ENCODE measurements around the gene PAPSS2. TPM values are rescaled to one million over a fixed set of nuclear protein-coding genes. Genes with fewer than 3 reads are reported as not detected.

The PAPSS2 gene
- total and polyA plus RNA-seq, 5 donors from 2014 or later: 0.07 to 0.14 (median 0.08) TPM; not detected in 2

DNA sequence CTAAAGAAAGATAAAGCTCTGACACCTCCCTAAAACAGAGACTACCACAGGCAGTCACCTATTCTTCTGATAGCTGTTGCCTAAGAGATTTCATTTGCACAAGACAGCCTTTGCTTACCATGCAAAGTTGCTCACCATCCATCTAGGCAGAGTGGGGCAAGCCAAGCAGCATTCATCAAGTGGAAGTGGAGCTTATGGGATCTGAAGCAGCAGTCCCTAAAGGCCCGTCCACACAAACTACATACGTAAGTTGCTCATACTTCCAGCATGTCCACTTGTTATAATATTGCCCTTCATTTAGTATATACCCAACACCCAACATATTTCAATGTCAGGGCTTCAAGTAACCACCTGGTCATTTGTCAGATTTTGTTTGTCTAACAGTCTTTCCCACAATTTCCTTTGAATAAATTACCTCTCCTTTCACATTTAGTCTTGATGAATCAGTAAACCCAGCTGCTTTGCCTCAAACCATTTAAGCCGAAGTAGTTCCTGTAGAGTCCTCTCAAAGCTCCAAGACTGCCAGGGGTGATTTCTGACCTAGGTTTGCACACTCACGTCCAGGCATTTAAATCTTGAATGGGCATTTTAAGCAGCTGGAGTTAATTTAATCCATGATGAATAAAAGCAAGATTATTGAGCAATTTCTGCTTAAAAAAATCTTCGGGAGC is 90.5 kb downstream of the PAPSS2 start:
- DNase-seq: no peak
- Mint-ChIP-seq H3K27me3 (no peaks in the 10 kb centered on the region), H3K36me3 (peaks cover 8% of the 10 kb centered on the region), H3K9me3 (peaks cover 0 to 2% (median 0%) of the 10 kb centered on the region in 7 donors), H3K27ac (peak overlapping the region in 1 of 3 donors; percentile 27), H3K4me3 (no peak overlapping the region), H3K4me1 (peaks cover 0 to 6% (median 2%) of the 10 kb centered on the region in 4 donors)
- no peak for ATAC-seq (ENCODE audit: low read depth in 2 of 2)
- no peaks in the 10 kb centered on the region for H3K27me3 ChIP-seq (ENCODE audit: control insufficient read depth, insufficient read depth, low read length)
- no peak overlapping the region for H3K4me3 ChIP-seq (ENCODE audit: low read depth, low read length)
- no peaks in the 10 kb centered on the region for H3K9me3 ChIP-seq (ENCODE audit: control insufficient read depth in 2 of 2, low read length in 2 of 2)
- H3K4me1 ChIP-seq (ENCODE audit: control insufficient read depth, insufficient read depth, low read length, poor library complexity, severe bottlenecking): no peaks in the 10 kb centered on the region
- H3K27ac ChIP-seq (ENCODE audit: insufficient read depth, low read length, poor library complexity, severe bottlenecking): no peak overlapping the region
- peaks cover 12% of the 10 kb centered on the region for H3K36me3 ChIP-seq (ENCODE audit: control insufficient read depth, insufficient read depth, low read length)

DNA sequence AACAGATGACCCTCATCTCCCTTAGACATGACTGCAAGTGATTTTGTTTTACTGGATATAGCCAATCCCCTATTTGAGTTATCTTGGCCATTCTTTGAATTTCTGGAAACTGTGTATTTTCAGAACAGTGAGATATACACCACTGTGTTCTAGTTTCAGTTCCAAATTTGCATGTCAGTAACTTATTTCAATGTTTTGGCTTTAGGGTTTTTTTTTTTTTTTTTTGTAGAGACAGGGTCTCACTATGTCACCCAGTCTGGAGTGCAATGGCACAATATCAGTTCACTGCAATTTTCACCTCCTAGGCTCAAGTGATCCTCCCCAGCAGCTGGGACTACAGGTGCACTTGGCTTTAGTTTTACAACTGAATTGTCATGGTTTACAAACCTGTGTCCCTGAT is 91.1 kb downstream of the PAPSS2 start:
- H3K27ac ChIP-seq (ENCODE audit: insufficient read depth, low read length, poor library complexity, severe bottlenecking): no peak overlapping the region
- H3K36me3 ChIP-seq (ENCODE audit: control insufficient read depth, insufficient read depth, low read length): peaks cover 18% of the 10 kb centered on the region
- DNase-seq (no peak), ATAC-seq (ENCODE audit: low read depth in 2 of 2) (no peak)
- no peaks in the 10 kb centered on the region for H3K4me1 ChIP-seq (ENCODE audit: control insufficient read depth, insufficient read depth, low read length, poor library complexity, severe bottlenecking)
- peaks cover 0 to 2% (median 0%) of the 10 kb centered on the region in 7 donors for H3K9me3 Mint-ChIP-seq
- no peak overlapping the region for H3K4me3 ChIP-seq (ENCODE audit: low read depth, low read length)
- no peak overlapping the region for H3K4me3 Mint-ChIP-seq
- peaks cover 11% of the 10 kb centered on the region for H3K36me3 Mint-ChIP-seq
- no peaks in the 10 kb centered on the region for H3K9me3 ChIP-seq (ENCODE audit: control insufficient read depth in 2 of 2, low read length in 2 of 2)
- H3K27ac Mint-ChIP-seq: no peak overlapping the region
- no peaks in the 10 kb centered on the region for H3K27me3 ChIP-seq (ENCODE audit: control insufficient read depth, insufficient read depth, low read length)
- peaks cover 0 to 6% (median 2%) of the 10 kb centered on the region in 4 donors for H3K4me1 Mint-ChIP-seq
- H3K27me3 Mint-ChIP-seq: no peaks in the 10 kb centered on the region

DNA sequence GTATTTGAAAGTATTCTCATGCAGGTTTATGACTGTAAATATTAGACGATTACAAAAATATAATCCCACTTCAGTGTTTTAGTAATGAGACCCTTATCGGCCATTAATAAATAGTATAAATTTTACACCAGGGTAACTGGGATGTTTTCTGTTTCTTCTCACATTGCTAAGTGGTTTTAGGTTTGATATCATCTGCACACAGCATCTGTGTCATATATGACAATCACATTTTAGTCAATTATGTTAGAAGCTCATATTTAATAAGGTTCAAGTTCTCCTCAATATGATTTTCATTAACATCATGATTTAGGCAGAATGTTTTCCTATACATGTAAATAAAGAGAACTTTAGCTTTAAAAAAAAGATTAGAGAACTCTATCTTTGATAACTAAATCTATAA is 91.6 kb downstream of the PAPSS2 start:
- peaks cover 23% of the 10 kb centered on the region for H3K36me3 ChIP-seq (ENCODE audit: control insufficient read depth, insufficient read depth, low read length)
- Mint-ChIP-seq H3K27me3 (no peaks in the 10 kb centered on the region), H3K4me3 (no peak overlapping the region), H3K36me3 (peaks cover 13% of the 10 kb centered on the region), H3K4me1 (peaks cover 0 to 6% (median 2%) of the 10 kb centered on the region in 4 donors), H3K9me3 (peaks cover 0 to 2% (median 0%) of the 10 kb centered on the region in 7 donors), H3K27ac (no peak overlapping the region)
- H3K27ac ChIP-seq (ENCODE audit: insufficient read depth, low read length, poor library complexity, severe bottlenecking): no peak overlapping the region
- no peaks in the 10 kb centered on the region for H3K9me3 ChIP-seq (ENCODE audit: control insufficient read depth in 2 of 2, low read length in 2 of 2)
- ATAC-seq (ENCODE audit: low read depth in 2 of 2) (no peak), DNase-seq (no peak)
- no peak overlapping the region for H3K4me3 ChIP-seq (ENCODE audit: low read depth, low read length)
- no peaks in the 10 kb centered on the region for H3K27me3 ChIP-seq (ENCODE audit: control insufficient read depth, insufficient read depth, low read length)
- H3K4me1 ChIP-seq (ENCODE audit: control insufficient read depth, insufficient read depth, low read length, poor library complexity, severe bottlenecking): no peaks in the 10 kb centered on the region

DNA sequence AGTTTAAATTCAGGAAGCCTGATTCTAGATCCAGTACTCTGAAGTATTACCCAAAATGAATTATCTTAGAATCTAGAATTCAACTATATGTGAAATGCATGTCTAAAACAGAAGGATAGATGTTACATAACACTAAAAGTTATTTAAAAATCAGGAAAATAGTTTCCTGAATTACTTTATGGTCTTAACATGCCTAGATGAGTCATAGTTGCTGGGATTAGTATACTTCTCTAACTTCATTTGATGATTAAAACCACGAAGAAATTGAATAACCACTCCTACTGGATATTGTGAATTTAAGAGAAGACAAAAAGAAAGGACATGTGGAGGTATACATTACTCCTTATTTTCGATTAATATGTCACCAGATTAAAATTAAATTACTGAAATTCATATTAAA is 92.9 kb downstream of the PAPSS2 start:
- H3K36me3 ChIP-seq (ENCODE audit: control insufficient read depth, insufficient read depth, low read length): peaks cover 27% of the 10 kb centered on the region
- H3K27me3 ChIP-seq (ENCODE audit: control insufficient read depth, insufficient read depth, low read length): no peaks in the 10 kb centered on the region
- Mint-ChIP-seq H3K36me3 (peaks cover 16% of the 10 kb centered on the region), H3K4me1 (peaks cover 0 to 6% (median 2%) of the 10 kb centered on the region in 4 donors), H3K27ac (no peak overlapping the region), H3K27me3 (no peaks in the 10 kb centered on the region), H3K9me3 (peaks cover 0 to under 1% (median 0%) of the 10 kb centered on the region in 7 donors), H3K4me3 (no peak overlapping the region)
- no peak for ATAC-seq (ENCODE audit: low read depth in 2 of 2)
- no peak for DNase-seq
- no peaks in the 10 kb centered on the region for H3K4me1 ChIP-seq (ENCODE audit: control insufficient read depth, insufficient read depth, low read length, poor library complexity, severe bottlenecking)
- no peak overlapping the region for H3K4me3 ChIP-seq (ENCODE audit: low read depth, low read length)
- no peak overlapping the region for H3K27ac ChIP-seq (ENCODE audit: insufficient read depth, low read length, poor library complexity, severe bottlenecking)
- no peaks in the 10 kb centered on the region for H3K9me3 ChIP-seq (ENCODE audit: control insufficient read depth in 2 of 2, low read length in 2 of 2)

DNA sequence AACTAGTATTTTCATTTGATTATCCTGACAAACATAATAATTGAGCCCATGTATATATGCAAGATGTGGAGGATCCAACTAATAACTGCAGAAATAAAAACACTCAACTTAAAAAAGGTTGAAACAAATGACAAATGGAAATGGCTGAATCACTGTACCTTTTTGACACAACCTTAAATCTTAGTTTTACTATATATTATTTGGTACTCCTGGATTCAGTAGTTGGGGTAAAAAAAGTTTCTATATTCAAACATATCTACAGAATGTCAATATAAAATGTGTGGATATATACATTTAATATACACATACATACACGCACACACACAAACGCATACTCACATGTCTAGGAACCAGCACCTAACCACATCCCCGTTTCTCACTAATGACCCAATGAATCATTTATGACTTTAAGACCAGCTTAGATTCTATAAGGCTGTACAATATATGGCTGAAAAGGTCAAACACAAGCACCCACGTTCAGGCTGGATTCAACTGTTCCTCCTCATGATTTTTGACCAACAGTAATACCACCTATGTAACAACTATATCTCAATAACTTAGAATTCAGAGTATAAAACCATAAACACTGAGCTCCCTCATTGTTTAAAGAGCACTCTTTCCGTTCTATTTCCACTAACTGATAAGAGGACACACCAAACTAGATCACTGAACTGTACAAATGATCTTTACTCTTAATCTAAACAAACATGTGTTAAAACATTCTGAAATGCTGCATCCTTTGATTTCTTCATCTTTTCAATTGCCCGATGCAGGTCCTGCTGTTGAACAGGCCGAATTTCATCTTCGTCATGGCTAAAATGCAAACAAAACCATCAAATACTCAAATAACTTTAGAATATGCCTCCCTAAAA is 94.6 kb downstream of the PAPSS2 start:
- H3K27ac ChIP-seq (ENCODE audit: insufficient read depth, low read length, poor library complexity, severe bottlenecking): no peak overlapping the region
- ATAC-seq (ENCODE audit: low read depth in 2 of 2) (no peak), DNase-seq (no peak)
- H3K4me1 ChIP-seq (ENCODE audit: control insufficient read depth, insufficient read depth, low read length, poor library complexity, severe bottlenecking): no peaks in the 10 kb centered on the region
- Mint-ChIP-seq H3K4me1 (peaks cover 0 to 4% (median 2%) of the 10 kb centered on the region in 4 donors), H3K9me3 (no peaks in the 10 kb centered on the region), H3K36me3 (peaks cover 16% of the 10 kb centered on the region), H3K4me3 (no peak overlapping the region), H3K27ac (no peak overlapping the region), H3K27me3 (no peaks in the 10 kb centered on the region)
- H3K36me3 ChIP-seq (ENCODE audit: control insufficient read depth, insufficient read depth, low read length): peaks cover 29% of the 10 kb centered on the region
- no peak overlapping the region for H3K4me3 ChIP-seq (ENCODE audit: low read depth, low read length)
- no peaks in the 10 kb centered on the region for H3K9me3 ChIP-seq (ENCODE audit: control insufficient read depth in 2 of 2, low read length in 2 of 2)
- no peaks in the 10 kb centered on the region for H3K27me3 ChIP-seq (ENCODE audit: control insufficient read depth, insufficient read depth, low read length)

DNA sequence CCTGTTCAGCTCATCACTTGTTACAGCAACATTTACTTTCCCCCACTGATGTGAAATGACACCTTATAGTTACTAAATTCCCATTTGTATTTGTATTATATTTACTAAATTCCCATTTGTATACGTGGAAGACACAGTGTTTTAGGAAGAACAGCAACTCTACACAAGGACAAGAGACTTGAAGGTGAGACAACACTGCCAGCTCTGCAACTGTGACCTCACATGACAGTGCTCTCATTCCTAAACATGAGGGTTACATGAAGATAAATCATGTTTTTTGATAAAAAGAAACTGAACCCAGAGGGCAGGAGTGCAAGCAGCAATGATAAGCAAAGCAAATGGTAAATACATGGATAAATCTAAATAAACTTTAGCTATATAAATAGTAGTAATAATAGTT is 98.0 kb downstream of the PAPSS2 start:
- Mint-ChIP-seq H3K4me1 (peaks cover 0 to 8% (median 4%) of the 10 kb centered on the region in 4 donors), H3K27me3 (no peaks in the 10 kb centered on the region), H3K36me3 (peaks cover 20% of the 10 kb centered on the region), H3K9me3 (no peaks in the 10 kb centered on the region), H3K4me3 (no peak overlapping the region), H3K27ac (no peak overlapping the region)
- ATAC-seq (ENCODE audit: low read depth in 2 of 2) (no peak), DNase-seq (no peak)
- H3K4me1 ChIP-seq (ENCODE audit: control insufficient read depth, insufficient read depth, low read length, poor library complexity, severe bottlenecking): no peaks in the 10 kb centered on the region
- no peaks in the 10 kb centered on the region for H3K9me3 ChIP-seq (ENCODE audit: control insufficient read depth in 2 of 2, low read length in 2 of 2)
- H3K27ac ChIP-seq (ENCODE audit: insufficient read depth, low read length, poor library complexity, severe bottlenecking): no peak overlapping the region
- H3K4me3 ChIP-seq (ENCODE audit: low read depth, low read length): no peak overlapping the region
- H3K27me3 ChIP-seq (ENCODE audit: control insufficient read depth, insufficient read depth, low read length): no peaks in the 10 kb centered on the region
- peaks cover 31% of the 10 kb centered on the region for H3K36me3 ChIP-seq (ENCODE audit: control insufficient read depth, insufficient read depth, low read length)

DNA sequence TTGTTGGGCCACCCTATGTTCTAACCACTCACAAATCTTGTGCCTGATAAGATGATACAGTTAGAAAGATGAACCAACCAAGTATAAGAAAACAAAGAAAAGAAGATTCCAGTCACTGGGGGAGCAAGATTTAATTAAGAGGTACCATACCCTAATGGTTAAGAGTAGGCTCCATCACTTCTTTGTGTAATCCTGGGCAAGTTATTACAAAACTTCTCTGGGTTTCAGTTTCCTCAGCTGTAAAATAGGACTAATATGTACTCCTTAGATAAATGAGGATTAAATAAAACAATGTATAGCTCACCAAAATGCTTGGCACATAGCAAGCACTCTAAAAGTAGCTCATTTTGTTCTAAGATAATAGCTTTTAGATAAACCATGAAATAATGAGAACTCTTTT is 99.9 kb downstream of the PAPSS2 start:
- Histone ChIP-seq H3K4me1 (ENCODE audit: control insufficient read depth, insufficient read depth, low read length, poor library complexity, severe bottlenecking) (no peaks in the 10 kb centered on the region), H3K9me3 (ENCODE audit: control insufficient read depth in 2 of 2, low read length in 2 of 2) (no peaks in the 10 kb centered on the region), H3K27ac (ENCODE audit: insufficient read depth, low read length, poor library complexity, severe bottlenecking) (no peak overlapping the region), H3K27me3 (ENCODE audit: control insufficient read depth, insufficient read depth, low read length) (no peaks in the 10 kb centered on the region), H3K36me3 (ENCODE audit: control insufficient read depth, insufficient read depth, low read length) (peaks cover 30% of the 10 kb centered on the region), H3K4me3 (ENCODE audit: low read depth, low read length) (no peak overlapping the region)
- H3K27me3 Mint-ChIP-seq: no peaks in the 10 kb centered on the region
- H3K4me3 Mint-ChIP-seq: no peak overlapping the region
- H3K36me3 Mint-ChIP-seq: peaks cover 16% of the 10 kb centered on the region
- H3K4me1 Mint-ChIP-seq: peaks cover 2 to 20% (median 7%) of the 10 kb centered on the region in 4 donors
- no peaks in the 10 kb centered on the region for H3K9me3 Mint-ChIP-seq
- DNase-seq (no peak), ATAC-seq (ENCODE audit: low read depth in 2 of 2) (no peak)
- H3K27ac Mint-ChIP-seq: peak overlapping the region in 1 of 3 donors; percentile 84

Data from CD4-positive, CD25-positive, alpha-beta regulatory T cell (primary cell).